ENCODE results near the gene SLK.

The SLK gene

GRCh38 chr10:104077247-104077646 is 110.3 kb downstream of the SLK start:
- no peak for DNase-seq (ENCODE audit: low read depth, low spot score)

GRCh38 chr10:104077663-104078151 is 110.8 kb downstream of the SLK start:
- Histone ChIP-seq H3K9ac (ENCODE audit: insufficient read length) (no peak overlapping the region), H3K27ac (no peak overlapping the region), H3K36me3 (ENCODE audit: insufficient read depth, low read length) (no peaks in the 10 kb centered on the region), H3K9me3 (ENCODE audit: low read depth, low read length) (no peaks in the 10 kb centered on the region), H3K4me3 (no peak overlapping the region)
- TF ChIP-seq FOXP2 (optimal IDR thresholded peaks at IDR 0.05; ENCODE audit: control extremely low read depth, extremely low read length, insufficient read depth) (no peak), POLR2AphosphoS5 (IDR thresholded peaks at IDR 0.05; ENCODE audit: borderline replicate concordance, low read depth, low read length) (no peak), EZH2 (IDR thresholded peaks at IDR 0.05) (no peak)
- DNase-seq (ENCODE audit: low read depth, low spot score): no peak

More at GRCh38 chr10:104077247-104077646, 110.3 kb downstream of the SLK start:
- H3K27ac ChIP-seq: no peak overlapping the region
- TF ChIP-seq EZH2 (IDR thresholded peaks at IDR 0.05) (no peak), POLR2AphosphoS5 (IDR thresholded peaks at IDR 0.05; ENCODE audit: borderline replicate concordance, low read depth, low read length) (no peak), FOXP2 (optimal IDR thresholded peaks at IDR 0.05; ENCODE audit: control extremely low read depth, extremely low read length, insufficient read depth) (no peak)
- no peaks in the 10 kb centered on the region for H3K36me3 ChIP-seq (ENCODE audit: insufficient read depth, low read length)
- no peak overlapping the region for H3K4me3 ChIP-seq
- no peak overlapping the region for H3K9ac ChIP-seq (ENCODE audit: insufficient read length)
- H3K9me3 ChIP-seq (ENCODE audit: low read depth, low read length): no peaks in the 10 kb centered on the region

All from SK-N-MC (cell line).